ENCODE data around the gene LAGE3. TPM values are rescaled to one million over a fixed set of nuclear protein-coding genes. Genes with fewer than 3 reads are reported as not detected.

Gene LAGE3
- total and polyA plus RNA-seq, 10 of the 15 experiments (the other 5 are each of a cell fraction or from before 2014, with no cell fraction given): 5.3 to 63.7 (median 19.7) TPM

DNA sequence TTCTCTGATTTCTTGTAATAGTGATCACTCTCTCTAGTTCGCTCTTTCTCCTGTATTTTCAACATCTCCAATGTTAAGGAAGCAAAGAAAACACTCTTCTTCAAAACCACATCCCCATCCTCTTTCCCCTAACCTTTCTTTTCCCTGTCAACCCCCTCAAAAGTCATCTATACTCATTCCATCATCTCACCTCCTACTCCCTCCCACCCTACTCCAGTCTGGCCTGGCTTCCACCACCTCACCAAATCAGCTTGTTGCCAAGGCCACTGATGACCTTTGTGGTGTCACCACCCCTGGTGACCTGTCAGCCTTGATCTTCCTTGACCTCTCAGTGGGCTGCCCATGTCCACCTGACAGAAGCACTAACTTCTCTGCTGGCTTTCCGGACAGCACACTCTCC is 34.6 kb upstream of the LAGE3 start:
- Histone ChIP-seq H2AFZ (ENCODE audit: control insufficient read depth, low read depth, low read length) (no peak overlapping the region), H3K27ac (ENCODE audit: control insufficient read depth, insufficient read depth) (no peak overlapping the region), H3K36me3 (ENCODE audit: control insufficient read depth in 2 of 2, insufficient read depth in 2 of 2, low read length in 1 of 2) (no peaks in the 10 kb centered on the region), H3K4me2 (ENCODE audit: control insufficient read depth, insufficient read depth) (no peak overlapping the region), H3K79me2 (ENCODE audit: control insufficient read depth, insufficient read depth, low read length) (no peaks in the 10 kb centered on the region; the same call in none of the 2 replicates), H3K9ac (ENCODE audit: control insufficient read depth, insufficient read depth, low read length) (no peak overlapping the region), H3K4me1 (ENCODE audit: control insufficient read depth, insufficient read depth, low read length) (no peaks in the 10 kb centered on the region), H3K4me3 (no peak overlapping the region), H4K20me1 (ENCODE audit: control insufficient read depth, insufficient read depth) (no peaks in the 10 kb centered on the region), H3K27me3 (replicated peaks in 1 of 2; ENCODE audit: control insufficient read depth in 2 of 2, insufficient read depth in 2 of 2, low read length in 1 of 2) (no peaks in the 10 kb centered on the region), H3K9me3 (replicated peaks; ENCODE audit: control insufficient read depth, insufficient read depth, low read length) (no peaks in the 10 kb centered on the region; the same call in 2 of the 3 replicates)
- BruUV-seq (replicated peaks): no TSS peak
- ChIA-PET POLR2A (no interaction called here), SMC1A (ENCODE audit: uncharacterized antibody, unreplicated experiment) (interaction anchor here (1.1 kb wide), 1 partner anchor 13 kb away, joined by 3 read pairs; no protein-coding TSS in a partner anchor), CTCF (no interaction called here), RAD21 (ENCODE audit: unreplicated experiment) (no interaction called here)
- intact Hi-C loops (cut with micrococcal nuclease; ENCODE audit: unreplicated experiment): no loop called here
- in situ Hi-C loops (cut with MboI): no loop called here
- no peak for TF ChIP-seq ZNF274 (IDR thresholded peaks at IDR 0.05; ENCODE audit: insufficient read depth, insufficient read length)
- TF ChIP-seq NFYB (IDR thresholded peaks at IDR 0.05; ENCODE audit: insufficient read depth, low read depth, low read length): no peak
- TF ChIP-seq HSF1 (IDR thresholded peaks at IDR 0.05; ENCODE audit: low read depth, low read length): no peak
- no peak for TF ChIP-seq GATAD2B (conservative IDR thresholded peaks at IDR 0.05; ENCODE audit: low read depth)
- TF ChIP-seq CHD1 (IDR thresholded peaks at IDR 0.05; ENCODE audit: low read depth, low read length): no peak
- no peak for TF ChIP-seq SMAD5 (IDR thresholded peaks at IDR 0.05; ENCODE audit: low read depth)
- FAIRE-seq: no peak
- 49% methylated on average over 2 of the region's 2 CpGs for WGBS (ENCODE audit: insufficient coverage, insufficient replicate concordance, low lambda C conversion rate, missing lambda C conversion rate)
- no peak for DNase-seq (ENCODE audit: low read depth, low spot score)
- ATAC-seq: no peak

Measured in GM12878 (cell line).